IPS-18c (cell line): ENCODE measurements around the gene CALN1.
"Not testable (repeated sequence)": the region's sequence is repeated elsewhere in the genome, so short reads cannot be mapped to it uniquely, and the experiment has no call there.

Experiments
- H3K4me3 ChIP-seq: 2 replicates; pipeline ENCODE4 v1.7.0; 2013; ENCODE audit warnings: low read depth, mild to moderate bottlenecking, low read length, moderate library complexity; ENCODE audit not compliant: insufficient read depth
- H3K9me3 ChIP-seq: one replicate; pipeline ENCODE4 v1.6.1; 2013; ENCODE audit warnings: mild to moderate bottlenecking, low read length, moderate library complexity; ENCODE audit not compliant: control insufficient read depth, insufficient read depth

Gene CALN1

DNA sequence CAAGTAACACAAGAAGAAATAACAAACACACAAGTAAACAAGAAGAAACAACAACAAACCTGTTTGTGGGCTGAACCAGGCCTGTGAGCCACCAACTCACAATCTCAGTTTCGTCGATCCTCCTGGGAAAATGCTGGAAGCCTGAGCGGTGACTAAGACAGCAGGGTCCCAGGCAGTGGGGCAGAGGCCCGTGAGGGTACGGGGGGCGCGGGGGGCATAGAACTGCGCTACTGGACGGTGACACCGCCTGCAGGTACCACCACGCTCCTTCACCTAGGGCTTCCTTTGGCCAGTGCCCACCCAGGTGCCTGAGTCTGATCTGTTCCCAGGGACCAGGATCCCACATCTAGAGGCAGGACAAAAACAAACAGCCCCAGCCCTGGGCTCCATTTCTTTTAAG, 3.4 kb upstream of the CALN1 start:
- Histone ChIP-seq H3K4me3 (no peak overlapping the region), H3K9me3 (no peaks in the 10 kb centered on the region)

DNA sequence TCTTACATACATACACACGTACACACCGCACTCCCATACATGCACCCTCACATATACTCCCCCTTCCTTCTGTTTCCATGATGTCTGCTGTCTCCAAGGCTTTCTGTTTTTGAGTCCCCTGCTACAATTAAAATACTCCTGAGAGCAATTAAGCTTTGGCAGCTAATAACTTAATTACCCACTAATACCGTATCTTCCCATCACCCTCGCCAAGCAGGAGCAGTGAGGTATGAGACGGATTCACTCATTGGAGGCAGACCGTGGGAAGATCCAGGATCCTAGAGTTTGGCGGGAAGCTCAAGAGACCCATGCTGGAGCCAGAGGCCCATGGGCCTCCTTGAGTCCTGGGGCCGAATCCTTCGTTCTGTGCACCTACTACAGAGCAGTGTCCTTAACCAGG, 1.7 kb upstream of the CALN1 start:
- Histone ChIP-seq H3K4me3 (no peak overlapping the region), H3K9me3 (no peaks in the 10 kb centered on the region)

- Histone ChIP-seq H3K4me3 (no peak overlapping the region), H3K9me3 (no peaks in the 10 kb centered on the region)
These were observed 1.2 kb upstream of the CALN1 start for GRCh38 chr7:72413290-72413689.

- no peak overlapping the region for H3K4me3 ChIP-seq
- no peaks in the 10 kb centered on the region for H3K9me3 ChIP-seq
These were observed 719 bp downstream of the CALN1 start for GRCh38 chr7:72411419-72411818.

DNA sequence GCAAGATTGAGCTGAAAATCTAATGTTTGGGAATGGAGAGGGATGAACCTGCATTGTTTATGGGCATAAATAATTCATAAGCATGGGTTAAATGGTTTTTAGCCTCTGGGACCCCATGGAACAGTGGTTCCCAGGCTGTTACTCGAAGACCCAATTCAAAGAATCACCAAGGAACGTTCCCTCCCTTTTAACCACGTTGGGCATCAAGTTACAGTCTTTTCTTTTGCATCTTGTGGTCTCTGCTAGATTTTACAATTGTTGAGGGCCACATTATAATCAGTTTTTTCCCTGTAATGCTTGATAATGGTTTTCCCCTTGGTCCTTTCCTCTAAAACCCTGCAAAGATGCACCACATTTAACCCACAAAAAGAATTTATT, 2.5 kb downstream of the CALN1 start:
- Histone ChIP-seq H3K4me3 (no peak overlapping the region), H3K9me3 (no peaks in the 10 kb centered on the region)

- Histone ChIP-seq H3K9me3 (no peaks in the 10 kb centered on the region), H3K4me3 (no peak overlapping the region)
These were observed 3.0 kb downstream of the CALN1 start for GRCh38 chr7:72408966-72409637.

GRCh38 chr7:72406820-72407403, 5.2 kb downstream of the CALN1 start:
- Histone ChIP-seq H3K9me3 (no peaks in the 10 kb centered on the region), H3K4me3 (no peak overlapping the region)

- H3K9me3 ChIP-seq: peaks cover 2% of the 10 kb centered on the region
- H3K4me3 ChIP-seq: no peak overlapping the region
These were observed 6.3 kb downstream of the CALN1 start for GRCh38 chr7:72405871-72406270.

- Histone ChIP-seq H3K4me3 (no peak overlapping the region), H3K9me3 (peaks cover 2% of the 10 kb centered on the region)
These were observed 6.7 kb downstream of the CALN1 start for GRCh38 chr7:72405418-72405817.

DNA sequence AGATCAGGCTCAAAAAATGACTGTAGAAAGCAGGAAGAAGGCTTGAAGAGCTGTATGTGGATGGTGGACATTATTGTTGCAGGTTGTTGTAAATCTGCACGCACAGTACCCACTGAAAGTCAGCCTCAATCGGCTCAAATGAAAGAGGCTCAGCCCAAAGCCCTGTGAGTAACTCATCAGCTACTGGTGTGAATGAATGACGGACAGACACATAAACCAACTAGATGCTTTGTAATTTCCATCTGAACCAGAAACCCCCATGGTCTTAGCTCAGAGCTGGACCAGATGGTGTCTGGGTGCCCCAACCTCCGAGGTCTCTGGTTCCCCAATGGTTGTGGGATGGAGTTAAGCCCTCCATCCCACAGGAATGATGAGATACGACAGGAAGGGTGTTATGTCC, 7.4 kb downstream of the CALN1 start:
- no peak overlapping the region for H3K4me3 ChIP-seq
- H3K9me3 ChIP-seq: peaks cover 2% of the 10 kb centered on the region

DNA sequence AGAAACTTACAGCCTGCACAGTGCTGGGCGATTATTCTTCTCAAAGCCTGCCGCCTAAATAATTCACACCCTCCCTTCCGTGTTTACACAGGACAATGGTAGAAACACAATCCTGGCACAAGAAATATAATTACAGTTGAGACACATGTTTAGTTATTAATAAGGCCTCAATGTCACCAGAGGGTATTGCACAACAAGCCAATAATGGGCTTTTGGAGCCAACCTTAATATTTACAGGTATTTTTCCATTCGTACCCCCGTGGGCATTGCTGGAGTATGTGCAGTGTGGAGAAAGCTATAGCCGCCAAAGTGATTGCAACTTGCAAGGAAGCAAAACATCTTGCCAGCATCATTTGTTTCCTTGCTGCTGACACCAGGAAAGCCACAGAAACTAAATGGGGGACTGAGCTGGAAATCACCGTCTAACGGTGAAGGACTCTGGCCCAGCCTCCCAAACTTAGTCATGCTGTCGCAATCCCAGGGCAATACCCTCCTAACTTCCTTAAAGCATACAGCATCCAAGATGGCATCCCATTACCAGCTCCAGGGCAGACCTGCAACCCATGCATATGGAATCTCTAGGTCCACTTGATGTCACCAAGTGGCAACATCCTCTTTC, 8.6 kb downstream of the CALN1 start:
- H3K9me3 ChIP-seq: peaks cover 2% of the 10 kb centered on the region
- H3K4me3 ChIP-seq: no peak overlapping the region

DNA sequence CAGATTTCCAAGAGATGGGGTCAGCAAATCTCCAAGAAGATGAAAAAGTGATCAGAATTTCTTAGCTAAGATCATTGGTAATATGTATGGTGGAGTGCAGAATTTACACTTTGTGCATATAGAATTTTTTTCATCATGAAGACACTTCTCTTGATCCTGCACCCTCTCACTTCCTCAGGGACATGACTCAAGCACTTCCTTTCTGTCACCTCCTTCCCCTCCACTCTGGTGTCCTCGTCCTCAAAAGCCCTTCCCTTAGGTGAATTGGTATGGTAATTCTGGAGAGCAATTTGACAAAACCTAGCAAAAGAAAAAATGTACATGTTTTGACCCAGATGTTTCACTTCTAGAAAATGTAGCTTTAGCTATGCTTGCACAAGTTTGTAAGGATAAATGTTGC, 18.1 kb downstream of the CALN1 start:
- H3K9me3 ChIP-seq: peaks cover 2% of the 10 kb centered on the region
- H3K4me3 ChIP-seq: no peak overlapping the region

DNA sequence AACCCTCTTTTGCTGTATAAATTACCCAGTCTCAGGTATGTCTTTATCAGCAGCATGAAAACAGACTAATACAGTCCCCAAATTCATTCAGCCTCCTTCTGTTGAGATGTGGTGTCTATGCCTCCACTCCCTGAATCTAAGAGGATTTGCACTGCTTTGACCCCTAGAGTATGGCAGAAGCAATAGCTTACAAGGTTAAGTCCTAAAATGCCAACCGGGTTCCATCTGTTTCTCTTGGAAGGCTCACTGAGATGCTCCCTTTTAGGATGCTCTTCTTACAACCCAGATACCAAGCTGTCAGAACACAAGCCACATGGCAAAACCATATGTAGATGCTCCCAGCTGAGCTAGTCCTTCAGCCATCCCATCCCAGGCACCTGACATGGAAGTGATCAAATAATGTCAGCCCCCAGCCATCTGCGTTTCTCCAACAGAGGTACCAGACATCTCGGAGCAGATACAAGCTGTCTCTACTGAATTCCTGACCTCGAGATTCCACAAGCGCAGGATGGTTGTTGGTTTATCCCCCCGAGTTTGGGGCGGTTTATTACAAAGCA, 20.2 kb downstream of the CALN1 start:
- H3K9me3 ChIP-seq: peaks cover 2% of the 10 kb centered on the region
- H3K4me3 ChIP-seq: no peak overlapping the region

- no peak overlapping the region for H3K4me3 ChIP-seq
- H3K9me3 ChIP-seq: no peaks in the 10 kb centered on the region
These were observed 26.0 kb downstream of the CALN1 start for GRCh38 chr7:72386118-72386517.

- Histone ChIP-seq H3K9me3 (no peaks in the 10 kb centered on the region), H3K4me3 (no peak overlapping the region)
These were observed 49.9 kb downstream of the CALN1 start for GRCh38 chr7:72362246-72362645.

GRCh38 chr7:72345208-72345727, 66.9 kb downstream of the CALN1 start:
- H3K4me3 ChIP-seq: no peak overlapping the region

DNA sequence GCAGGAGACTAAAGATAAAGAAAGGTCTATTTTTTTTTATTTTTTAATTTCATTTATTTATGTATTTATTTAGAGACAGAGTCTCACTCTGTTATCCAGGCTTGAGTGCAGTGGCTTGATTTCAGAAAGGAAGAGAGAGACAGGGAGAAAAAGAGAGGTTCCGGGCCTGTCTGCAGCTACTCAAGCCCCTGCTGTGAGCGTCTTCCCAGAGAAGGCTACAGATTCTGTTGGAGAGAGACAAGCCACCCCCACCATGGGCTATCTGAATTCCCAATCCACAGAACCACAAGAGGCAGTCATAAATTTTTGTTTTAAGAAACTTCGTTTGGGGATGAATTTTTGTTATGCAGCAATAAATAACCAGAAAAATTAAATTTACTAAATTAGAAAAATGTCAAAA, 68.1 kb downstream of the CALN1 start:
- Histone ChIP-seq H3K4me3 (no peak overlapping the region), H3K9me3 (no peaks in the 10 kb centered on the region)

More at GRCh38 chr7:72345208-72345727, 66.9 kb downstream of the CALN1 start:
- no peaks in the 10 kb centered on the region for H3K9me3 ChIP-seq

GRCh38 chr7:72343354-72343753, 68.8 kb downstream of the CALN1 start:
- not testable (repeated sequence) for H3K9me3 ChIP-seq, H3K4me3 ChIP-seq
